B cell (primary cell): Measurements from ENCODE around the gene FXYD4. TPM values are rescaled to one million over a fixed set of nuclear protein-coding genes. Genes with fewer than 3 reads are reported as not detected.
A peak's percentile ranks its signal among the peaks of the same experiment; 100 is the strongest.

ENCODE experiments used
- ATAC-seq: fragments of 200-7000 bp; cut with Tn5 transposase; one replicate; pipeline ENCODE4 v1.10.0; 2021; ENCODE audit warnings: low read depth, mild to moderate bottlenecking, moderate number of reproducible peaks, moderate library complexity
- CTCF ChIA-PET: fragments of 350-600 bp; sonication (Branson Sonifier 250); formaldehyde crosslinking; loops from one replicate; lab custom pipeline; 2021; ENCODE audit warnings: antibody characterized with exemption, inconsistent platforms; lab: Charles Lee
- POLR2A ChIA-PET: fragments of 350-600 bp; sonication (Branson Sonifier 250); formaldehyde crosslinking; loops from one replicate; lab custom pipeline; 2021; ENCODE audit warnings: antibody characterized with exemption; lab: Charles Lee
- DNase-seq: peaks from one replicate; pipeline ENCODE4 v3.0.0; 2013
- H2AFZ ChIP-seq: 2 replicates; pipeline ENCODE4 v1.6.1; 2012; ENCODE audit warnings: mild to moderate bottlenecking, low read depth, low read length; ENCODE audit not compliant: insufficient read depth, poor library complexity, severe bottlenecking
- H3K27ac ChIP-seq, 2 donors: 1 replicate in 1 of 2; 2 replicates in 1 of 2; pipeline ENCODE4 v1.5.1; 2012 to 2013; ENCODE audit warnings: low read length in 2 of 2, mild to moderate bottlenecking in 2 of 2, moderate library complexity in 1 of 2
- H3K27me3 ChIP-seq, 4 experiments: fragments of 200-600 bp in 1 of 4; sonication (generic) in 1 of 4; replicated peaks in 1 of 4; 1 replicate in 2 of 4; 2 replicates in 2 of 4; pipeline versions ENCODE4 v1.6.1 to v1.7.0; 2013 to 2016; ENCODE audit warnings: low read length in 3 of 4, mild to moderate bottlenecking in 2 of 4, mixed read lengths in 1 of 4, moderate library complexity in 1 of 4; ENCODE audit not compliant: insufficient read depth in 4 of 4, control insufficient read depth in 3 of 4; ENCODE audit errors: control extremely low read depth in 1 of 4
- H3K36me3 ChIP-seq, 2 experiments: replicated peaks in 1 of 2; 1 replicate in 1 of 2; 2 replicates in 1 of 2; pipeline versions ENCODE4 v1.6.1 to v1.7.1; 2013; ENCODE audit warnings: low read length in 1 of 2; ENCODE audit not compliant: insufficient read depth in 2 of 2, control insufficient read depth in 1 of 2; ENCODE audit errors: control extremely low read depth in 1 of 2, extremely low read depth in 1 of 2
- H3K4me1 ChIP-seq, 2 donors: fragments of 200-600 bp in 1 of 2; sonication (generic) in 1 of 2; 1 replicate in 1 of 2; 2 replicates in 1 of 2; pipeline versions ENCODE4 v1.5.1 to v1.6.1; 2013 to 2017; ENCODE audit warnings: low read length in 2 of 2; ENCODE audit not compliant: control insufficient read depth in 2 of 2, insufficient read depth in 2 of 2
- H3K4me2 ChIP-seq: replicated peaks from 2 replicates; pipeline ENCODE3; 2012; ENCODE audit warnings: mild to moderate bottlenecking, low read depth, low read length; ENCODE audit not compliant: poor library complexity, severe bottlenecking
- H3K4me3 ChIP-seq, 5 experiments: fragments of 200-600 bp in 1 of 5; sonication (generic) in 1 of 5; 1 replicate in 3 of 5; 2 replicates in 2 of 5; pipeline versions ENCODE4 v1.5.1 to v1.7.0; 2011 to 2016; ENCODE audit warnings: low read length in 4 of 5, mild to moderate bottlenecking in 4 of 5, low read depth in 2 of 5, control low read depth in 1 of 5, moderate library complexity in 1 of 5; ENCODE audit not compliant: insufficient read depth in 1 of 5; ENCODE audit errors: control extremely low read depth in 1 of 5, extremely low read depth in 1 of 5
- H3K79me2 ChIP-seq: fragments of 200-600 bp; sonication (generic); one replicate; pipeline ENCODE4 v1.6.0; 2016; ENCODE audit warnings: low read length; ENCODE audit not compliant: control insufficient read depth, insufficient read depth
- H3K9ac ChIP-seq: fragments of 200-600 bp; sonication (generic); 2 replicates; pipeline ENCODE4 v1.6.1; 2017; ENCODE audit warnings: mild to moderate bottlenecking, low read length, moderate library complexity
- H3K9me3 ChIP-seq, 3 donors: one replicate each; pipeline versions ENCODE4 v1.6.1 to v1.7.1; 2013; ENCODE audit warnings: low read length in 2 of 3; ENCODE audit not compliant: control insufficient read depth in 2 of 3, insufficient read depth in 1 of 3; ENCODE audit errors: control extremely low read depth in 1 of 3
- H4K20me1 ChIP-seq: 2 replicates; pipeline ENCODE4 v1.6.0; 2012; ENCODE audit warnings: mild to moderate bottlenecking, low read length; ENCODE audit not compliant: insufficient read depth, control insufficient read depth, poor library complexity, severe bottlenecking
- H3K27ac Mint-ChIP-seq: one replicate; pipeline ENCODE4 v1.8.0; 2021; ENCODE audit warnings: mixed read lengths
- H3K27me3 Mint-ChIP-seq: one replicate; pipeline ENCODE4 v1.8.0; 2021; ENCODE audit warnings: mixed read lengths
- H3K4me1 Mint-ChIP-seq: one replicate; pipeline ENCODE4 v1.8.0; 2021; ENCODE audit warnings: mixed read lengths
- H3K4me3 Mint-ChIP-seq: one replicate; pipeline ENCODE4 v1.8.0; 2021; ENCODE audit warnings: mixed read lengths
- H3K9me3 Mint-ChIP-seq: one replicate; pipeline ENCODE4 v1.8.0; 2022; ENCODE audit warnings: mixed read lengths; ENCODE audit not compliant: insufficient read depth
- EZH2 ChIP-seq: IDR thresholded peaks from 2 replicates; pipeline ENCODE4 v1.6.1; 2012; ENCODE audit warnings: borderline replicate concordance, low read depth, mild to moderate bottlenecking, moderate library complexity, low read length; ENCODE audit not compliant: insufficient read depth, poor library complexity, severe bottlenecking
- WGBS: methylation state at CpG from one replicate; pipeline ENCODE4 v1.1.5; 2013; ENCODE audit warnings: missing lambda C conversion rate; ENCODE audit not compliant: insufficient coverage; 5-methylcytosine and 5-hydroxymethylcytosine counted together
- intact Hi-C: fragments of 100-400 bp; cut with micrococcal nuclease; formaldehyde crosslinking; loops from one replicate; pipeline ENCODE4 v1.10.0; 2022
- polyA plus RNA-seq: library from polyadenylated mRNA; depleted of rRNA; stranded (reverse); fragments of >200 nt; gene quantifications from 2 replicates; pipeline ENCODE4 v1.2.3, GENCODE V29; 2012
- total RNA-seq, 2 donors: library from RNA; stranded (reverse); fragments of 120-200 nt in 1 of 2; gene quantifications; 1 replicate in 1 of 2; 2 replicates in 1 of 2; pipeline versions ENCODE4 v1.2.3 to v1.2.4, GENCODE V29; 2013 to 2022
- TF ChIP-seq, protein P1 (sequence below): fragments of 200-600 bp; IDR thresholded peaks from one replicate; pipeline ENCODE4 v1.8.0; 2022; ENCODE audit warnings: antibody characterized with exemption, mild to moderate bottlenecking

Gene FXYD4
- total and polyA plus RNA-seq, 2 donors (not counting 1 experiment from before 2014, with no cell fraction given): not detected

DNA sequence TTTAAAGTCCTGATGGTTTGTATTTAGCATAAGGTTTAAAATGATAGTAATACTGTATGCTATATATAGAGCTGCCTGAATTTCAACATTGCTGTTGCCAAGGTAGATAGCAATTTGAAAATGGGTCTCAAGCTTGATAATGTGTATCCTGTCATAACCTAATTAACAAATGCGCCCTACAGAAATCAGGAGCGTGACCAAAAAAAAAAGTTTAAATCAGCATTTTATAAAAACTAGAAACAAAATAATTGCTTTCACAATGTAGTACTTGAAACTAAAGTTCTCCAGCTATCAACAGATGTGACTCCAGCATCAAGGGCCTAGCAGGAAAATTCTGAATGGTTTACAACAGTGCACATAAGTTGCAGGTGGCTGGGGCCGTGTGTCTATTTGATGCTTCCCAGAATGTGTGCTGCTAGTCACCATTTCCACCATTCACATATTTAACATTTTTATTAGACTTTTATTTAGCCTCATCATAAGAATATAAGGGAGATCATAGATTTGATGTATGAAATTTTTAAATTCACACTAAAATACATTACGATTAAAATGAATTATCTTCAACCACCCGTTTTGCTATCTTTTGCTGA is 14.1 kb downstream of the FXYD4 start:
- H3K4me2 ChIP-seq: no peak overlapping the region
- peaks cover 11 to 13% of the 10 kb centered on the region in 2 donors for H3K4me1 ChIP-seq
- no peaks in the 10 kb centered on the region for H3K9me3 ChIP-seq
- WGBS: no CpG with 5 or more reads among the region's 5 CpGs
- H3K79me2 ChIP-seq: peaks cover 22% of the 10 kb centered on the region
- CTCF ChIA-PET: interaction anchor here (0.6 to 1.2 kb wide), 2 partner anchors 11 to 36 kb away, joined by 3 to 4 read pairs; no protein-coding TSS in a partner anchor
- ATAC-seq (no peak), DNase-seq (no peak)
- H3K27ac Mint-ChIP-seq: no peak overlapping the region
- H3K27me3 Mint-ChIP-seq: no peaks in the 10 kb centered on the region
- no peak overlapping the region for H3K27ac ChIP-seq
- H2AFZ ChIP-seq: no peak overlapping the region
- no peaks in the 10 kb centered on the region for H3K27me3 ChIP-seq
- no peaks in the 10 kb centered on the region for H3K9me3 Mint-ChIP-seq
- no peak overlapping the region for H3K9ac ChIP-seq
- TF ChIP-seq EZH2: no peak
- TF ChIP-seq, protein P1, sequence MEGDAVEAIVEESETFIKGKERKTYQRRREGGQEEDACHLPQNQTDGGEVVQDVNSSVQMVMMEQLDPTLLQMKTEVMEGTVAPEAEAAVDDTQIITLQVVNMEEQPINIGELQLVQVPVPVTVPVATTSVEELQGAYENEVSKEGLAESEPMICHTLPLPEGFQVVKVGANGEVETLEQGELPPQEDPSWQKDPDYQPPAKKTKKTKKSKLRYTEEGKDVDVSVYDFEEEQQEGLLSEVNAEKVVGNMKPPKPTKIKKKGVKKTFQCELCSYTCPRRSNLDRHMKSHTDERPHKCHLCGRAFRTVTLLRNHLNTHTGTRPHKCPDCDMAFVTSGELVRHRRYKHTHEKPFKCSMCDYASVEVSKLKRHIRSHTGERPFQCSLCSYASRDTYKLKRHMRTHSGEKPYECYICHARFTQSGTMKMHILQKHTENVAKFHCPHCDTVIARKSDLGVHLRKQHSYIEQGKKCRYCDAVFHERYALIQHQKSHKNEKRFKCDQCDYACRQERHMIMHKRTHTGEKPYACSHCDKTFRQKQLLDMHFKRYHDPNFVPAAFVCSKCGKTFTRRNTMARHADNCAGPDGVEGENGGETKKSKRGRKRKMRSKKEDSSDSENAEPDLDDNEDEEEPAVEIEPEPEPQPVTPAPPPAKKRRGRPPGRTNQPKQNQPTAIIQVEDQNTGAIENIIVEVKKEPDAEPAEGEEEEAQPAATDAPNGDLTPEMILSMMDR: no peak
- intact Hi-C loops: no loop called here
- H3K4me1 Mint-ChIP-seq: peaks cover 35% of the 10 kb centered on the region
- no peak overlapping the region for H3K4me3 Mint-ChIP-seq
- peaks cover 19 to 45% of the 10 kb centered on the region in 2 experiments for H3K36me3 ChIP-seq
- no peak overlapping the region for H3K4me3 ChIP-seq
- POLR2A ChIA-PET: no interaction called here
- H4K20me1 ChIP-seq: peaks cover 53% of the 10 kb centered on the region

DNA sequence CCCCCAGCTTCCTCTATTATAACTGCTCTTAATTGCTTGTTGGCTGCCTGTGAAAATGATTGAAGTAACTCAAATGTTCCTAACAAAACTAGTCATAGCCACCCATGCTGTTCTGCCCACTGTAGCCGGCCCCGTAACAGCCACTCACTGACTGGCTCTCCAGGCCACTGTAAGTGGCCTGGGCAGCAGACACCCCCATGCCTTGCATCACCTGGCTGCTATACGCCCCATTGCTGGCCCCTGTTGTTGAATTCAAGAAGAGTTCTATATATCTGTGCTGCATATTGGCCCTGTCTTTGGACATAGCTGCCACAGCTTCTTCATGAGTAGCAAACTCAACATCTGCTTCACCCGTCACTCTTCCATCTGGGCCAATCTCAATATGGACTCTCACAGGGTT is 15.1 kb downstream of the FXYD4 start:
- 94% methylated on average over 3 of the region's 4 CpGs for WGBS
- no peak overlapping the region for H3K4me3 Mint-ChIP-seq

More for the DNA sequence above, 15.1 kb downstream of the FXYD4 start:
- DNase-seq (no peak), ATAC-seq (no peak)
- TF ChIP-seq EZH2: no peak
- TF ChIP-seq, protein P1: no peak
- Histone ChIP-seq H3K36me3 (peaks cover 19 to 53% of the 10 kb centered on the region in 2 experiments), H3K4me1 (peaks cover 11 to 13% of the 10 kb centered on the region in 2 donors), H3K9ac (no peak overlapping the region), H3K79me2 (peaks cover 32% of the 10 kb centered on the region), H3K4me2 (no peak overlapping the region), H2AFZ (no peak overlapping the region), H4K20me1 (peaks cover 64% of the 10 kb centered on the region), H3K27me3 (no peaks in the 10 kb centered on the region), H3K4me3 (no peak overlapping the region), H3K27ac (no peak overlapping the region), H3K9me3 (no peaks in the 10 kb centered on the region)
- ChIA-PET POLR2A (no interaction called here), CTCF (no interaction called here)
- H3K9me3 Mint-ChIP-seq: no peaks in the 10 kb centered on the region
- intact Hi-C loops: no loop called here
- H3K27ac Mint-ChIP-seq: peak overlapping the region; percentile 32
- H3K4me1 Mint-ChIP-seq: peaks cover 40% of the 10 kb centered on the region
- no peaks in the 10 kb centered on the region for H3K27me3 Mint-ChIP-seq
